Measurements from ENCODE around the gene ARID1B. TPM values are rescaled to one million over a fixed set of nuclear protein-coding genes. Genes with fewer than 3 reads are reported as not detected.

ARID1B gene
- total and polyA plus RNA-seq, 2 of the 4 experiments (the other 2 are of a cell fraction) = 14.5 to 20.1 TPM

DNA sequence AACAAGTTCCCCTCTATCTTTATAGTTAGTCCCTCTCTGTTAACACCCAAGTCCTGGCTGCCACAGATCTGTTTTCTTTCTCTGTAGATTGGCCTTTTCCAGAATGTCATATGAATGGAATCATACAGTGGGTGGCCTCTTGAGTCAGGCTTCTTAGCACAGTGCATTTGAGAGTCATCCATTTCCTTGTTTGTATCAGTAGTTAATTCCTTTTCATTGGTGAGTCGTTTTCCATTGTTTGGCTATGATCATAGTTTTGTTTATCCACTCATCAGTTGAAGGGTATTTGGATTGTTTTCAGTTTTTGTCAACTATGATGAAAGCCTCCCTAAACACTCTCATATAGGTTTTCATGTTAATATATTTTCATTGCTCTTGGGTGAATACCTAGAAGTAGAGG is 248.3 kb downstream of the ARID1B start:
- Histone ChIP-seq H3K9me3 (ENCODE audit: control insufficient read depth, insufficient read depth, low read length) (peaks cover 6% of the 10 kb centered on the region), H3K9ac (ENCODE audit: low read depth, low read length) (no peak overlapping the region), H2AFZ (replicated peaks; ENCODE audit: low read length, poor library complexity) (no peak overlapping the region), H4K5ac (ENCODE audit: low read depth, low read length) (no peak overlapping the region), H3K56ac (ENCODE audit: extremely low read depth, insufficient read depth, low read length) (no peak overlapping the region), H3K18ac (ENCODE audit: low read depth, low read length) (no peak overlapping the region), H3K36me3 (ENCODE audit: control insufficient read depth, insufficient read depth, low read length) (no peaks in the 10 kb centered on the region), H2BK120ac (ENCODE audit: low read depth, low read length) (no peak overlapping the region), H3K14ac (replicated peaks; ENCODE audit: low read depth, low read length) (no peak overlapping the region), H4K8ac (ENCODE audit: low read depth in 2 of 2, low read length in 2 of 2) (no peak overlapping the region), H2AK5ac (ENCODE audit: low read depth, low read length) (no peak overlapping the region), H4K20me1 (ENCODE audit: insufficient read depth, low read length) (peaks cover 13% of the 10 kb centered on the region; the same call in 1 of the 2 replicates), H3K4me1 (ENCODE audit: control insufficient read depth, insufficient read depth, low read length) (peaks cover 4% of the 10 kb centered on the region; the same call in 1 of the 2 replicates), H3K4me3 (ENCODE audit: insufficient read depth, low read depth, low read length) (no peak overlapping the region), H3K27me3 (ENCODE audit: control insufficient read depth, insufficient read depth, low read length) (no peaks in the 10 kb centered on the region), H2BK20ac (ENCODE audit: low read depth, low read length) (no peak overlapping the region), H3K27ac (ENCODE audit: insufficient read depth, low read length) (no peak overlapping the region), H3K79me1 (ENCODE audit: low read depth in 1 of 2, low read length in 2 of 2) (peaks cover 34 to 61% of the 10 kb centered on the region in 2 experiments), H2AK9ac (replicated peaks; ENCODE audit: low read depth, low read length, poor library complexity) (no peak overlapping the region), H3K4ac (ENCODE audit: low read depth, low read length) (no peak overlapping the region), H2BK5ac (ENCODE audit: low read depth, low read length, poor library complexity, severe bottlenecking) (no peak overlapping the region), H3K9me1 (ENCODE audit: insufficient read depth, low read length) (peaks cover 5% of the 10 kb centered on the region; the same call in 1 of the 2 replicates), H3K23ac (ENCODE audit: low read depth, low read length) (no peak overlapping the region), H2BK15ac (ENCODE audit: low read depth, low read length) (no peak overlapping the region), H3K4me2 (ENCODE audit: low read depth, low read length) (no peak overlapping the region), H4K91ac (ENCODE audit: insufficient read depth, low read depth, low read length) (no peak overlapping the region)
- ChIA-PET CTCF (no interaction called here), POLR2A (ENCODE audit: unreplicated experiment) (no interaction called here)
- no TSS peak for BruUV-seq (replicated peaks)
- in situ Hi-C loops (cut with MboI; ENCODE audit: low sequenced_read_pairs) (loop anchor here (25.0 kb wide), 1 partner anchor 1688 kb away; no protein-coding TSS in a partner anchor), intact Hi-C loops (cut with micrococcal nuclease) (loop anchor here (10.0 kb wide), 1 partner anchor 1701 kb away; no protein-coding TSS in a partner anchor), dilution Hi-C loops (cut with HindIII; ENCODE audit: low sequenced_read_pairs, unreplicated experiment) (no loop called here)
- TF ChIP-seq SMC3 (IDR thresholded peaks at IDR 0.05; ENCODE audit: low read depth, low read length) (no peak), BHLHE40 (IDR thresholded peaks at IDR 0.05; ENCODE audit: low read depth, low read length) (no peak), RAD21 (IDR thresholded peaks at IDR 0.05; ENCODE audit: low read length) (no peak), MXI1 (IDR thresholded peaks at IDR 0.05; ENCODE audit: borderline replicate concordance, low read depth, low read length) (no peak), FOS (IDR thresholded peaks at IDR 0.05; ENCODE audit: low read depth, low read length) (0 out of 2 replicates have a peak, but pooled peaks have one; percentile 33)
- TF ChIP-seq, protein P1, sequence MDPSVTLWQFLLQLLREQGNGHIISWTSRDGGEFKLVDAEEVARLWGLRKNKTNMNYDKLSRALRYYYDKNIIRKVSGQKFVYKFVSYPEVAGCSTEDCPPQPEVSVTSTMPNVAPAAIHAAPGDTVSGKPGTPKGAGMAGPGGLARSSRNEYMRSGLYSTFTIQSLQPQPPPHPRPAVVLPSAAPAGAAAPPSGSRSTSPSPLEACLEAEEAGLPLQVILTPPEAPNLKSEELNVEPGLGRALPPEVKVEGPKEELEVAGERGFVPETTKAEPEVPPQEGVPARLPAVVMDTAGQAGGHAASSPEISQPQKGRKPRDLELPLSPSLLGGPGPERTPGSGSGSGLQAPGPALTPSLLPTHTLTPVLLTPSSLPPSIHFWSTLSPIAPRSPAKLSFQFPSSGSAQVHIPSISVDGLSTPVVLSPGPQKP (IDR thresholded peaks at IDR 0.05; ENCODE audit: borderline replicate concordance, low read depth, low read length) = no peak
- TF ChIP-seq, protein P2, sequence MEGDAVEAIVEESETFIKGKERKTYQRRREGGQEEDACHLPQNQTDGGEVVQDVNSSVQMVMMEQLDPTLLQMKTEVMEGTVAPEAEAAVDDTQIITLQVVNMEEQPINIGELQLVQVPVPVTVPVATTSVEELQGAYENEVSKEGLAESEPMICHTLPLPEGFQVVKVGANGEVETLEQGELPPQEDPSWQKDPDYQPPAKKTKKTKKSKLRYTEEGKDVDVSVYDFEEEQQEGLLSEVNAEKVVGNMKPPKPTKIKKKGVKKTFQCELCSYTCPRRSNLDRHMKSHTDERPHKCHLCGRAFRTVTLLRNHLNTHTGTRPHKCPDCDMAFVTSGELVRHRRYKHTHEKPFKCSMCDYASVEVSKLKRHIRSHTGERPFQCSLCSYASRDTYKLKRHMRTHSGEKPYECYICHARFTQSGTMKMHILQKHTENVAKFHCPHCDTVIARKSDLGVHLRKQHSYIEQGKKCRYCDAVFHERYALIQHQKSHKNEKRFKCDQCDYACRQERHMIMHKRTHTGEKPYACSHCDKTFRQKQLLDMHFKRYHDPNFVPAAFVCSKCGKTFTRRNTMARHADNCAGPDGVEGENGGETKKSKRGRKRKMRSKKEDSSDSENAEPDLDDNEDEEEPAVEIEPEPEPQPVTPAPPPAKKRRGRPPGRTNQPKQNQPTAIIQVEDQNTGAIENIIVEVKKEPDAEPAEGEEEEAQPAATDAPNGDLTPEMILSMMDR (conservative IDR thresholded peaks at IDR 0.05; ENCODE audit: low read depth, low read length) = no peak
- peak; percentile 49 for DNase-seq
- WGBS, 2 experiments (ENCODE audit: extremely low coverage in 2 of 2, insufficient read length in 1 of 2) = no CpG with 5 or more reads among the region's 1 CpG
- no peak for ATAC-seq (ENCODE audit: low read depth)

Measured in IMR-90 (cell line).